Measurements from ENCODE around the gene CCNK.

DNA sequence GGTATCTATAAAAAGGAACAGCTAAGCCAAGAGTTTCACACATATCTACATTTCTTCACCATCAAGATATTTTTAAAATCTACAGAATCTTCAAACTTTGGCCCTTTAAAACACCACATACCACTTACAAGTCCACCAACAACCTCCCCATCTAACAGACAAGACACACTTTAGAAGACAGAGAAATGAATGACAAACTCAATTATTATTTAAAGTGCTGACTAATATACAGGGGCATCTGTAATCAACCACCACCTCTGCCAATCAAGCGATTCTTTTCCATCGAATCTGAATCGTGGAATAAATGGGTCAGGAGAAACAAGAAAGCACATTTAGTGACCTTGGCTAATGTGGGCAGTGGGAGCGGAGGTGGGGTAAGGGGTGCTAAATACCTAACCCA lies 8.3 kb upstream of the CCNK start:
- TF ChIP-seq ZFX (CRISPR knock-in tag; IDR thresholded peaks at IDR 0.05; ENCODE audit: low read depth) (no peak), FOXJ3 (CRISPR knock-in tag; IDR thresholded peaks at IDR 0.05; ENCODE audit: borderline replicate concordance) (no peak), MATR3 (CRISPR knock-in tag; IDR thresholded peaks at IDR 0.05) (no peak)
- TF ChIP-seq, protein P1, sequence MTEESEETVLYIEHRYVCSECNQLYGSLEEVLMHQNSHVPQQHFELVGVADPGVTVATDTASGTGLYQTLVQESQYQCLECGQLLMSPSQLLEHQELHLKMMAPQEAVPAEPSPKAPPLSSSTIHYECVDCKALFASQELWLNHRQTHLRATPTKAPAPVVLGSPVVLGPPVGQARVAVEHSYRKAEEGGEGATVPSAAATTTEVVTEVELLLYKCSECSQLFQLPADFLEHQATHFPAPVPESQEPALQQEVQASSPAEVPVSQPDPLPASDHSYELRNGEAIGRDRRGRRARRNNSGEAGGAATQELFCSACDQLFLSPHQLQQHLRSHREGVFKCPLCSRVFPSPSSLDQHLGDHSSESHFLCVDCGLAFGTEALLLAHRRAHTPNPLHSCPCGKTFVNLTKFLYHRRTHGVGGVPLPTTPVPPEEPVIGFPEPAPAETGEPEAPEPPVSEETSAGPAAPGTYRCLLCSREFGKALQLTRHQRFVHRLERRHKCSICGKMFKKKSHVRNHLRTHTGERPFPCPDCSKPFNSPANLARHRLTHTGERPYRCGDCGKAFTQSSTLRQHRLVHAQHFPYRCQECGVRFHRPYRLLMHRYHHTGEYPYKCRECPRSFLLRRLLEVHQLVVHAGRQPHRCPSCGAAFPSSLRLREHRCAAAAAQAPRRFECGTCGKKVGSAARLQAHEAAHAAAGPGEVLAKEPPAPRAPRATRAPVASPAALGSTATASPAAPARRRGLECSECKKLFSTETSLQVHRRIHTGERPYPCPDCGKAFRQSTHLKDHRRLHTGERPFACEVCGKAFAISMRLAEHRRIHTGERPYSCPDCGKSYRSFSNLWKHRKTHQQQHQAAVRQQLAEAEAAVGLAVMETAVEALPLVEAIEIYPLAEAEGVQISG (CRISPR knock-in tag; IDR thresholded peaks at IDR 0.05) = no peak

All from HepG2 (cell line).